ENCODE measurements around the gene ESYT2. TPM values are rescaled to one million over a fixed set of nuclear protein-coding genes. Genes with fewer than 3 reads are reported as not detected.

Gene ESYT2
- total and polyA plus RNA-seq, 7 donors = 27.5 to 63.4 (median 44.0) TPM

DNA sequence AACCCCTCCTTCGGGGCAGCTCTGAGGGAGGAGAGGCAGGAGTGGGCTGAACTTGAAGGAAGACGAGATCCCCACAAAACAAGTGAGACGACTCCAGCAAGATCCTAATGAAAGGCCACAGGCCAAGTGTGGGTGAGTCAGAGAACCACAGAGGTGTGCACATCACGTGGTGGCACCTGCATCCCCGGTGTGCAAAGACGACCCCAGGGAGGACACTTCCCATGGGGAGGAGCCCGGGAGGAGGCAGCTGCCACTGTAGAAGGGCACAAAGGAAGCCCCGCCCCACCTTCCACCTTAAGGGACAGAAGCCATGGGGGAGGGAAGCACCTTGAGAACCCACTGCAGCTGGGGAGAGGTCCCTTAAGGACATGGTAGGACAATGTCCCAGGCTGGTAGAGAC, 45.7 kb downstream of the ESYT2 start:
- WGBS, 3 donors = 45 to 50% (median 49%) methylated on average over 8 of the region's 8 CpGs
- no peak overlapping the region for H3K4me3 ChIP-seq

GRCh38 chr7:158782761-158783401, 46.4 kb downstream of the ESYT2 start:
- DNase-seq = peak; percentile 57 to 83
- peak; percentile 56 for TF ChIP-seq CTCF (IDR thresholded peaks at IDR 0.05)
- Histone ChIP-seq H3K27me3 (ENCODE audit: insufficient read depth in 3 of 3, low read length in 2 of 3) (no peaks in the 10 kb centered on the region), H3K9me3 (no peaks in the 10 kb centered on the region), H3K27ac (peak overlapping the region; percentile 71), H3K4me3 (peak overlapping the region; percentile 24), H3K4me1 (peaks cover 25% of the 10 kb centered on the region), H3K36me3 (ENCODE audit: insufficient read depth in 1 of 2, low read depth in 1 of 2) (peaks cover 0 to 56% of the 10 kb centered on the region in 2 donors)
- peak; percentile 85 to 94 (median 88) for ATAC-seq
- intact Hi-C loops (cut with DNase I) = loop anchor here (2.0 to 10.0 kb wide), 5 partner anchors 34 to 194 kb away; partner anchors contain the start of gene ESYT2 (in 1 of the 2)
- whole genome bisulfite sequencing, 3 donors = 11 to 19% (median 18%) methylated on average over 20 of the region's 20 CpGs

More for the DNA sequence above, 45.7 kb downstream of the ESYT2 start:
- H3K36me3 ChIP-seq (ENCODE audit: insufficient read depth in 1 of 2, low read depth in 1 of 2) = peaks cover 0 to 62% of the 10 kb centered on the region in 2 donors
- no peaks in the 10 kb centered on the region for H3K9me3 ChIP-seq
- peaks cover 23% of the 10 kb centered on the region for H3K4me1 ChIP-seq
- no peaks in the 10 kb centered on the region for H3K27me3 ChIP-seq (ENCODE audit: insufficient read depth in 3 of 3, low read length in 2 of 3)
- ATAC-seq = peak; percentile 26 to 33 (median 29)
- H3K27ac ChIP-seq = peak overlapping the region; percentile 71
- intact Hi-C loops (cut with DNase I) = loop anchor here (2.0 to 10.0 kb wide), 5 partner anchors 34 to 194 kb away; partner anchors contain the start of gene ESYT2 (in 1 of the 2)
- TF ChIP-seq CTCF (IDR thresholded peaks at IDR 0.05) = no peak
- DNase-seq = no peak

DNA sequence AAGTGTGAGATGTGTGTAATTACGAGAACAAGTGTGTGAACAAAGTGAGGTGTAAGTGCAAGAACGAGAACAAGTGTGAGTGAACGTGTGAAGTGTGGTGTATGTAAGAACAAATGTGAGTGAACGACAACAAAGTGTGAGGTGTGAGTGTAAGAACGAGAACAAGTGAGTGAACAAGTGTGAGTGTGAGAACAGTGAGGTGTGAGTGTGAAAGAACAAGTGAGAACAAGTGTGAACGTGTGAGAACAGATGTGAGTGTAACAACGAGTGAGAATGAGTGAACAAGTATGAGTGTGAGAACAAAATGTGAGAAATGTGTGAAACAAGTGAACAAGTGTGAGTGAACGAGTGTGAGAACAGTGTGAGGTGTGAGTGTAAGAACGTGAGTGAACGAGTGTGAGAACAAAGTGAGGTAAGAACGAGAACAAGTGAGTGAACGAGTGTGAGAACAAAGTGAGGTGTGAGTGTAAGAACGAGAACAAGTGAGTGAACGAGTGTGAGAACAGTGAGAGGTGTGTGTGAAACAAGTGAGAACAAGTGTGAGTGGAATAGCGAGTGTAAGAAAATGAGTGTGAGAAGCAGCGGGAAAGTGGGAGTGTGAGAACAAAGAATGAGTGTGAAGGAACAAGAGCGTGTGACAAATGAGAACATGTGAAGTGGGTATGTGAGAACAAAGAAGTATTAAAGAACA, 47.2 kb downstream of the ESYT2 start:
- WGBS, 3 donors = 87 to 92% (median 87%) methylated on average over 17 of the region's 17 CpGs
- Histone ChIP-seq H3K4me3 (peak overlapping the region; percentile 24), H3K9me3 (no peaks in the 10 kb centered on the region), H3K27me3 (ENCODE audit: insufficient read depth in 3 of 3, low read length in 2 of 3) (no peaks in the 10 kb centered on the region), H3K4me1 (peaks cover 25% of the 10 kb centered on the region), H3K27ac (peak overlapping the region; percentile 71), H3K36me3 (ENCODE audit: insufficient read depth in 1 of 2, low read depth in 1 of 2) (peaks cover 0 to 56% of the 10 kb centered on the region in 2 donors)
- no peak for TF ChIP-seq CTCF (IDR thresholded peaks at IDR 0.05)
- intact Hi-C loops (cut with DNase I) = loop anchor here (2.0 to 10.0 kb wide), 5 partner anchors 35 to 195 kb away; partner anchors contain the start of gene ESYT2 (in 1 of the 2)
- DNase-seq (no peak), ATAC-seq (peak in 1 of 4 donors; percentile 9)

DNA sequence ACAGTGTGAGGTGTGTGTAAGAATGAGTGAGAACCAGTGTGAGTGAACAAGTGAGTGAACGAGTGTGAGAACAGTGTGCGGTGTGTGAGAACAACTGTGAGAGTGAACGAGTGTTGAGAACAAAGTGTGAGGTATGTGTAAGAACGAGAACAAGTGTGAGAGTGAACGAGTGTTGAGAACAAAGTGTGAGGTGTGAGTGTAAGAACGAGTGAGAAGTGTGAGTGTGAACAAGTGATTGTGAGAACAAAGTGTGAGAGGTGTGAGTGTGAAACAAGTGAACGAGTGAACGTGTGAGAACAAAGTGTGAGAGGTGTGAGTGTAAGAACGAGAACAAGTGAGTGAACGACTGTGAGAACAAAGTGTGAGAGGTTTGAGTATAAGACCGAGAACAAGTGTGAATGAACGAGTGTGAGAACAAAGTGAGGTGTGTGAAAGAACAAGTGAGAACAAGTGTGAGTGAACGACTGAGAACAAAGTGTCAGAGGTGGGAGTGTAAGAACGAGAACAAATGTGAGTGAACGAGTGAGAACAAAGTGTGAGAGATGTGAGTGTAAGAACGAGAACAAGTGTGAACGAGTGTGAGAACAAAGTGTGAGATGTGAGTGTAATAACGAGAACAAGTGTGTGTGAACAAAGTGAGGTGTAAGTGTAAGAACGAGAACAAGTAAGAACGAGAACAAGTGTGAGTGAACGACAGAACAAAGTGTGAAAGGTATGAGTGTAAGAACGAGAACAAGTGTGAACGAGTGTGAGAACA, 47.9 kb downstream of the ESYT2 start:
- H3K27ac ChIP-seq = no peak overlapping the region
- DNase-seq (no peak), ATAC-seq (no peak)
- H3K4me1 ChIP-seq = peaks cover 25% of the 10 kb centered on the region
- H3K4me3 ChIP-seq = no peak overlapping the region
- peaks cover 0 to 55% of the 10 kb centered on the region in 2 donors for H3K36me3 ChIP-seq (ENCODE audit: insufficient read depth in 1 of 2, low read depth in 1 of 2)
- no peak for TF ChIP-seq CTCF (IDR thresholded peaks at IDR 0.05)
- no peaks in the 10 kb centered on the region for H3K27me3 ChIP-seq (ENCODE audit: insufficient read depth in 3 of 3, low read length in 2 of 3)
- H3K9me3 ChIP-seq = no peaks in the 10 kb centered on the region
- intact Hi-C loops (cut with DNase I) = loop anchor here (5.0 to 10.0 kb wide), 4 partner anchors 36 to 196 kb away; no protein-coding TSS in a partner anchor
- 93 to 97% (median 96%) methylated on average over 23 of the region's 23 CpGs for WGBS, 3 donors

Data from psoas muscle (tissue), 8 donors.